GM12878 (cell line): Measurements from ENCODE around the gene GAK.

Source experiments
- CBX3 ChIP-seq: fragments of 200-600 bp; sonication (generic); IDR thresholded peaks from 2 replicates; pipeline ENCODE4 v1.6.1; 2016; ENCODE audit warnings: low read depth, borderline replicate concordance
- EP300 ChIP-seq, 2 experiments: fragments of 150-350 bp in 1 of 2; IDR thresholded peaks; 2 replicates each; pipeline ENCODE4 v1.6.1; 2011 to 2012; ENCODE audit warnings: low read depth in 2 of 2, low read length in 2 of 2, borderline replicate concordance in 1 of 2, improper control_type of control experiment in 1 of 2, inconsistent platforms in 1 of 2; ENCODE audit not compliant: control insufficient read depth in 1 of 2
- FOXM1 ChIP-seq: IDR thresholded peaks from 2 replicates; pipeline ENCODE4 v1.6.1; 2012; ENCODE audit warnings: low read depth, mild to moderate bottlenecking, inconsistent platforms, low read length, moderate library complexity
- POLR2A ChIP-seq: IDR thresholded peaks from 2 replicates; pipeline ENCODE4 v1.6.1; 2011; ENCODE audit warnings: low read depth, mild to moderate bottlenecking, low read length
- TARDBP ChIP-seq: IDR thresholded peaks from 2 replicates; pipeline ENCODE4 v1.6.1; 2016; ENCODE audit warnings: borderline replicate concordance
- ZBTB33 ChIP-seq: fragments of 450-650 bp; IDR thresholded peaks from 2 replicates; pipeline ENCODE4 v1.6.1; 2017; ENCODE audit warnings: mild to moderate bottlenecking
- TF ChIP-seq, protein P1 (sequence below), 3 experiments: IDR thresholded peaks in 2 of 3; conservative IDR thresholded peaks in 1 of 3; 2 replicates each; pipeline ENCODE4 v1.5.1; 2011; ENCODE audit warnings: low read depth in 3 of 3, low read length in 3 of 3, mild to moderate bottlenecking in 3 of 3, control low read depth in 2 of 3, moderate library complexity in 2 of 3, inconsistent platforms in 1 of 3, mixed read lengths in 1 of 3; ENCODE audit not compliant: control insufficient read depth in 2 of 3, insufficient read depth in 1 of 3; ENCODE audit errors: extremely low read depth in 1 of 3

DNA sequence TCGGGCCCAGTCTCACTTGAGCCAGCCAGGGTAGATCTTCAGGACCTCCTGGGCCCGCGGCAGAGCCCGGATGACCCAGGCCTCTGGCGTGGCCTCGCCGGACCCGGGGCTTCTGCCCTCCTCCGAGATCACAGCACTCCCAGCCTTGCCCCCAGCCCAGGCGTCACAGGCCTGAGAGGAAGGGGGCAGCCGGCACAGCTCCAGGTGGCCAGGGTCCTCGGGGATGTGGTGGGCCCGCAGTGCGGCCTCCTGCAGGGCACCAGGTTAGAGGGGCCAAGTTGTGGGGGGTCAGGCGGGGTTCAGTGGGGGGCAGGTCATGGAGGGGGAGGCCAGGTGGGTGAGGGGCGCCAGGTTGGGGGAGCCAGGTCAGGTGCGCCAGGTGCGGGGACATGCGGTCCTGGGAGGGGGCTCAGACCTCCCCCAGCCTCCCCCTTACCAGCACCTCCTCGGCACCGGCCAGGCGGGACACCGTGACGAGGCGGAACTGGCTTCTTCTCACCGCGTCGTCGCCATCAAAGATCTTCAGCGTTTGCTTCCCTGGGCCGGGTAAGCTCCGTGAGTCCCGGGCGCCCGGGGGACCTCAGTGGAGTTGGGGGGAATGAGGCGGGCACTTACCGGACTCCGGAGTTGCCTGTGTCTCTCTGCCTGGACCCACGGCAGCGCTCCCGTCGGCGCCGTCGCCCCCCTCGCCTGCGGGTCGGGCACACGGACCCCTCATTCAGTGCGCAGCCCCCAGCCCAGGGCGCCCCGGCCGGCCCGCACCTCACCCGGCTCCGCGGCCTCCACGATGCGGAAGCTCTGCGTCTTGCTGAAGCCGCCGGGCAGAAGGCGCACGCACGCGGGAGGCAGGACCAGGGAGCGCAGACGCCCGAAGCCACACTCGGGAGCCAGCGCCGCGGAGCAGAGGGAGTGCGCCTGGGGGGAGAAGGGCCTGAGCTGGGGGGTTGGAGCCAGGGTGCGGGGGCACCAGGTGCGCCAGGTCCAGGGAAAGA, 35.3 kb upstream of the GAK start:
- TF ChIP-seq CBX3 (no peak), FOXM1 (no peak), POLR2A (no peak), TARDBP (no peak), EP300 (IDR thresholded peaks at IDR 0.05; ENCODE audit: borderline replicate concordance in 1 of 2, control insufficient read depth in 1 of 2, low read depth in 2 of 2, low read length in 2 of 2) (no peak), ZBTB33 (no peak)
- TF ChIP-seq, protein P1, sequence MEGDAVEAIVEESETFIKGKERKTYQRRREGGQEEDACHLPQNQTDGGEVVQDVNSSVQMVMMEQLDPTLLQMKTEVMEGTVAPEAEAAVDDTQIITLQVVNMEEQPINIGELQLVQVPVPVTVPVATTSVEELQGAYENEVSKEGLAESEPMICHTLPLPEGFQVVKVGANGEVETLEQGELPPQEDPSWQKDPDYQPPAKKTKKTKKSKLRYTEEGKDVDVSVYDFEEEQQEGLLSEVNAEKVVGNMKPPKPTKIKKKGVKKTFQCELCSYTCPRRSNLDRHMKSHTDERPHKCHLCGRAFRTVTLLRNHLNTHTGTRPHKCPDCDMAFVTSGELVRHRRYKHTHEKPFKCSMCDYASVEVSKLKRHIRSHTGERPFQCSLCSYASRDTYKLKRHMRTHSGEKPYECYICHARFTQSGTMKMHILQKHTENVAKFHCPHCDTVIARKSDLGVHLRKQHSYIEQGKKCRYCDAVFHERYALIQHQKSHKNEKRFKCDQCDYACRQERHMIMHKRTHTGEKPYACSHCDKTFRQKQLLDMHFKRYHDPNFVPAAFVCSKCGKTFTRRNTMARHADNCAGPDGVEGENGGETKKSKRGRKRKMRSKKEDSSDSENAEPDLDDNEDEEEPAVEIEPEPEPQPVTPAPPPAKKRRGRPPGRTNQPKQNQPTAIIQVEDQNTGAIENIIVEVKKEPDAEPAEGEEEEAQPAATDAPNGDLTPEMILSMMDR (IDR thresholded peaks at IDR 0.05 in 2 of 3, conservative IDR thresholded peaks at IDR 0.05 in 1 of 3; ENCODE audit: control insufficient read depth in 2 of 3, extremely low read depth in 1 of 3, insufficient read depth in 1 of 3, low read depth in 3 of 3, low read length in 3 of 3), result no peak
